Natural killer cell treated with Interleukin-12 subunit alpha and Interleukin-12 subunit beta and Interleukin-15 and Interleukin-18, amount 100 ng/mL, for 72 hours (primary cell): ENCODE data around the gene AMZ2. TPM values are rescaled to one million over a fixed set of nuclear protein-coding genes. Genes with fewer than 3 reads are reported as not detected.

Source experiments
- total RNA-seq, 2 donors: library from RNA; stranded (reverse); gene quantifications; one replicate each; pipeline ENCODE4 v1.2.3, GENCODE V29; 2022

AMZ2 gene
- total RNA-seq, 2 donors from 2014 or later = 47.1 to 62.2 TPM

Other genes with a start within 250 kb of the AMZ2 start
- gene KPNA2, start 212.3 kb upstream of the AMZ2 start, total RNA-seq = 100 to 1,000 TPM; 172 to 218 TPM
- 1 to 10 TPM; 2.4 to 5.8 TPM for gene SLC16A6, start 43.1 kb downstream of the AMZ2 start, total RNA-seq
- gene ARSG, start 43.5 kb downstream of the AMZ2 start, total RNA-seq = 1 to 10 TPM; 2.4 to 4.7 TPM
- 10 to 100 TPM; 26.5 to 39.1 TPM for gene WIPI1, start 209.5 kb downstream of the AMZ2 start, total RNA-seq